ENCODE data around the gene HMGCR. TPM values are rescaled to one million over a fixed set of nuclear protein-coding genes. Genes with fewer than 3 reads are reported as not detected.

Gene HMGCR
- total RNA-seq, 3 donors from 2014 or later (not counting 1 experiment from before 2014, with no cell fraction given), result 44.2 to 89.5 (median 62.6) TPM

- 79% methylated on average over 3 of the region's 3 CpGs for whole genome bisulfite sequencing (ENCODE audit: insufficient coverage)
- H3K4me1 ChIP-seq (ENCODE audit: control insufficient read depth, insufficient read depth, low read length), result no peaks in the 10 kb centered on the region
- H3K4me3 Mint-ChIP-seq, result no peak overlapping the region
- intact Hi-C loops (cut with micrococcal nuclease), result no loop called here
- DNase-seq (no peak), ATAC-seq (no peak)
- H3K4me3 ChIP-seq (ENCODE audit: low read length), result no peak overlapping the region
- H3K27ac Mint-ChIP-seq, result no peak overlapping the region
- no peaks in the 10 kb centered on the region for H3K36me3 Mint-ChIP-seq
- H3K9me3 Mint-ChIP-seq, result no peaks in the 10 kb centered on the region
- no peaks in the 10 kb centered on the region for H3K4me1 Mint-ChIP-seq
- H3K27me3 ChIP-seq (ENCODE audit: control insufficient read depth, insufficient read depth, low read length), result no peaks in the 10 kb centered on the region
- H3K9me3 ChIP-seq (ENCODE audit: control insufficient read depth, insufficient read depth, low read length), result no peaks in the 10 kb centered on the region
- no peak for TF ChIP-seq CTCF (IDR thresholded peaks at IDR 0.05)
- peaks cover 28% of the 10 kb centered on the region for H3K36me3 ChIP-seq (ENCODE audit: control insufficient read depth, insufficient read depth, low read length)
- no peak overlapping the region for H3K27ac ChIP-seq (ENCODE audit: low read length)
- no peaks in the 10 kb centered on the region for H3K27me3 Mint-ChIP-seq (ENCODE audit: low read depth in 2 of 2)
Observed at GRCh38 chr5:75405296-75405695, 68.3 kb downstream of the HMGCR start.

Other genes starting within 250 kb of the HMGCR start
- gene ANKRD31, start 100.3 kb upstream of the HMGCR start, total RNA-seq, result under 1 TPM; 0.09 to 0.15 (median 0.12) TPM
- 10 to 100 TPM; 50.1 to 51.4 (median 50.2) TPM for gene CERT1, start 174.4 kb downstream of the HMGCR start, total RNA-seq
- 10 to 100 TPM; 16.8 to 21.5 (median 21.4) TPM for gene POLK, start 174.7 kb downstream of the HMGCR start, total RNA-seq